SK-N-SH (cell line): Measurements from ENCODE around the gene NAXD. TPM values are rescaled to one million over a fixed set of nuclear protein-coding genes. Genes with fewer than 3 reads are reported as not detected.

ENCODE experiments used
- CTCF ChIA-PET: fragments of 300-600, 350-600 bp; formaldehyde crosslinking; extraction: SDS; loops from one replicate; lab custom pipeline; 2021; lab: Yijun Ruan, JAX
- POLR2A ChIA-PET: fragments of 350-600 bp; sonication (Branson Sonifier 250); formaldehyde crosslinking; extraction: SDS; loops from one replicate; lab custom pipeline; 2020; ENCODE audit warnings: antibody characterized with exemption, inconsistent platforms; lab: Yijun Ruan, JAX
- DNase-seq: peaks from one replicate; pipeline ENCODE4 v3.0.0; 2012
- H2AFZ ChIP-seq: fragments of 200-600 bp; sonication (generic); 2 replicates; pipeline ENCODE4 v1.8.1; 2016; ENCODE audit warnings: antibody characterized with exemption, mild to moderate bottlenecking, low read depth
- H3F3A ChIP-seq: fragments of 200-600 bp; sonication (generic); replicated peaks from 2 replicates; pipeline ENCODE3; 2016; ENCODE audit warnings: antibody characterized with exemption, mild to moderate bottlenecking; ENCODE audit not compliant: insufficient read depth
- H3K27ac ChIP-seq, 2 experiments: fragments of 200-500 bp in 1 of 2; fragments of 200-600 bp in 1 of 2; sonication (Bioruptor generic) in 1 of 2; sonication (generic), shearing (Covaris generic) in 1 of 2; 2 replicates each; pipeline versions ENCODE4 v1.5.1 to v1.6.1; 2014 to 2016; ENCODE audit warnings: low read depth in 2 of 2, inconsistent platforms in 1 of 2, low read length in 1 of 2, mild to moderate bottlenecking in 1 of 2, mixed read lengths in 1 of 2
- H3K27me3 ChIP-seq: fragments of 200-600 bp; sonication (generic), shearing (Covaris generic); 2 replicates; pipeline ENCODE4 v1.6.1; 2016; ENCODE audit warnings: mixed run types; ENCODE audit not compliant: insufficient read depth
- H3K36me3 ChIP-seq, 2 experiments: fragments of 200-500 bp in 1 of 2; fragments of 200-600 bp in 1 of 2; sonication (Bioruptor generic) in 1 of 2; sonication (generic) in 1 of 2; replicated peaks in 1 of 2; 2 replicates each; pipeline versions ENCODE3 to v1.5.1; 2014 to 2016; ENCODE audit warnings: low read length in 1 of 2, mild to moderate bottlenecking in 1 of 2; ENCODE audit not compliant: insufficient read depth in 2 of 2, control insufficient read depth in 1 of 2
- H3K4me1 ChIP-seq, 2 experiments: fragments of 200-500 bp in 1 of 2; fragments of 200-600 bp in 1 of 2; sonication (Bioruptor generic) in 1 of 2; sonication (generic), shearing (Covaris generic) in 1 of 2; 2 replicates each; pipeline versions ENCODE4 v1.5.1 to v1.6.1; 2014 to 2016; ENCODE audit warnings: low read depth in 1 of 2, low read length in 1 of 2, mixed run types in 1 of 2; ENCODE audit not compliant: insufficient read depth in 2 of 2, control insufficient read depth in 1 of 2
- H3K4me2 ChIP-seq: fragments of 200-600 bp; sonication (generic), shearing (Covaris generic); 2 replicates; pipeline ENCODE4 v1.6.1; 2017; ENCODE audit warnings: mixed run types
- H3K4me3 ChIP-seq, 2 experiments: fragments of 200-500 bp in 1 of 2; fragments of 200-600 bp in 1 of 2; sonication (Bioruptor generic) in 1 of 2; sonication (generic), shearing (Covaris generic) in 1 of 2; 2 replicates each; pipeline versions ENCODE4 v1.5.1 to v1.8.1; 2014 to 2016; ENCODE audit warnings: low read depth in 2 of 2, inconsistent platforms in 1 of 2, low read length in 1 of 2, mild to moderate bottlenecking in 1 of 2, mixed read lengths in 1 of 2, moderate library complexity in 1 of 2
- H3K79me2 ChIP-seq: fragments of 200-600 bp; sonication (generic); 2 replicates; pipeline ENCODE4 v1.8.1; 2017; ENCODE audit warnings: mild to moderate bottlenecking; ENCODE audit not compliant: insufficient read depth
- H3K9ac ChIP-seq: fragments of 200-600 bp; sonication (generic); 2 replicates; pipeline ENCODE4 v1.6.1; 2017; ENCODE audit warnings: mixed run types
- H3K9me2 ChIP-seq: fragments of 200-600 bp; sonication (generic); 2 replicates; pipeline ENCODE4 v1.6.1; 2017; ENCODE audit warnings: mixed run types
- H3K9me3 ChIP-seq: fragments of 200-600 bp; sonication (generic); 2 replicates; pipeline ENCODE4 v1.6.1; 2017; ENCODE audit warnings: mixed run types, mild to moderate bottlenecking, moderate library complexity
- H4K20me1 ChIP-seq: fragments of 200-600 bp; sonication (generic); 2 replicates; pipeline ENCODE4 v1.6.1; 2017; ENCODE audit warnings: mild to moderate bottlenecking, mixed run types; ENCODE audit not compliant: insufficient read depth
- CHD2 ChIP-seq: fragments of 150-350 bp; IDR thresholded peaks from 2 replicates; pipeline ENCODE4 v1.6.1; 2018; ENCODE audit warnings: low read length; ENCODE audit not compliant: partially characterized antibody
- CTCF ChIP-seq: fragments of 200-600 bp; sonication (generic); IDR thresholded peaks from 2 replicates; pipeline ENCODE4 v1.6.1; 2017; ENCODE audit warnings: antibody characterized with exemption, mild to moderate bottlenecking, moderate library complexity
- ELF1 ChIP-seq: IDR thresholded peaks from 2 replicates; pipeline ENCODE4 v1.4.0; 2012
- EP300 ChIP-seq, 2 experiments: IDR thresholded peaks; 2 replicates each; pipeline versions ENCODE4 v1.4.0 to v1.6.1; 2012; ENCODE audit warnings: borderline replicate concordance in 1 of 2, low read depth in 1 of 2, low read length in 1 of 2
- MEF2A ChIP-seq: IDR thresholded peaks from 2 replicates; pipeline ENCODE4 v1.4.0; 2012; ENCODE audit warnings: low read depth, borderline replicate concordance
- NRF1 ChIP-seq: IDR thresholded peaks from 2 replicates; pipeline ENCODE4 v1.6.1; 2012; ENCODE audit warnings: low read depth, mild to moderate bottlenecking, low read length
- RFX5 ChIP-seq: IDR thresholded peaks from 2 replicates; pipeline ENCODE4 v1.6.1; 2012; ENCODE audit warnings: mild to moderate bottlenecking, improper control_type of control experiment, low read length
- RXRA ChIP-seq: IDR thresholded peaks from 2 replicates; pipeline ENCODE4 v1.4.0; 2012; ENCODE audit warnings: low read depth, mild to moderate bottlenecking, borderline replicate concordance
- SMC3 ChIP-seq: IDR thresholded peaks from 2 replicates; pipeline ENCODE4 v1.6.1; 2012; ENCODE audit warnings: low read depth, low read length, improper control_type of control experiment
- TAF1 ChIP-seq: IDR thresholded peaks from 2 replicates; pipeline ENCODE4 v1.6.1; 2012; ENCODE audit warnings: low read depth, mild to moderate bottlenecking, low read length, moderate library complexity, borderline replicate concordance
- WGBS: methylation state at CpG from one replicate; pipeline ENCODE4 v1.1.6; 2017; ENCODE audit warnings: low lambda C conversion rate; 5-methylcytosine and 5-hydroxymethylcytosine counted together
- polyA plus RNA-seq, 3 experiments: library from polyadenylated mRNA; depleted of rRNA; stranded (reverse); fragments of >200 nt; gene quantifications; 2 replicates each; pipeline ENCODE4 v1.2.3, GENCODE V29; 2012

NAXD gene
- polyA plus RNA-seq, 1 of the 3 experiments (the other 2 are of a cell fraction), result 32.4 TPM

DNA sequence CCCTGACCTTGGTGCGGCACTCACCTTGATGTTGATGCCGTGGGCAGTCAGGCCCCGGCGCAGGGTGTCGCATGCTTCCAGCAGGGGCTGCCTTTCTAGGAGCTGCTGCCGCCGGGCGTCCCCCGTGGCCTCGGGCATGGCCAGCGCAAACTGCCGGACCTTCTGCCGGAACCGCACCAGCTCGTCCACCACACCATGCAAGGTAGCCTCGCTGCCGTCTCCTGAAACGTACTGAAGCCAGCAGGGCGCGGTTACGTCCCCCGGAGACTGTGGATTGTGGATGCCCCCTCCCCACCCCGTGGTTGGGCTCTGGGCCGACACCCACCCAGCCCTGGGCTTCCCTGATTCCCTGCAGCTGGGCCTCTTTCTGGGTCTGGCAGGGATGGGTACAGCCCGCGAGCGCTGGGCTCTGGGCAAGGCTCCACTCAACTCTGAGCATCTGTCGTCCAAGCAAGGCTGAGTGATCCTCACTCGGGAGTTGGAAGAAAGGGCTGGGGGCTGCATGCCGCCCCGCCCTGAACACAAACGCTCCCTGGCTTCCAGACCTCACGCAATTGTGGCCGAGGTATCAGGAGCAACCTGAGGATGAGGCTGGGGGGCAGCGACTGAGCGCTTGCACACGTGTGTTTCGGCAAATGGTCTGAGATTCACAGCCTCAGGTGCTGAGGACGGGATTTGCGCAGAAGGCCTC is 27.1 kb downstream of the NAXD start:
- Histone ChIP-seq H2AFZ (no peak overlapping the region), H3K36me3 (peaks cover 17 to 72% of the 10 kb centered on the region in 2 experiments), H3K9me2 (no peaks in the 10 kb centered on the region), H4K20me1 (no peaks in the 10 kb centered on the region), H3K79me2 (no peaks in the 10 kb centered on the region), H3K9me3 (no peaks in the 10 kb centered on the region), H3K4me2 (no peak overlapping the region), H3K9ac (no peak overlapping the region), H3F3A (peaks cover 6% of the 10 kb centered on the region), H3K27me3 (no peaks in the 10 kb centered on the region), H3K4me1 (peaks cover 0 to 17% of the 10 kb centered on the region in 2 experiments; a peak in 1 of 4 replicates), H3K27ac (no peak overlapping the region; a peak in 1 of 4 replicates), H3K4me3 (no peak overlapping the region)
- no peak for DNase-seq
- ChIA-PET CTCF (interaction anchor here (1.0 kb wide), 1 partner anchor 25 kb away, joined by 3 read pairs; no protein-coding TSS in a partner anchor), POLR2A (no interaction called here)
- TF ChIP-seq TAF1 (no peak), MEF2A (no peak), EP300 (IDR thresholded peaks at IDR 0.05; ENCODE audit: borderline replicate concordance in 1 of 2, low read depth in 1 of 2, low read length in 1 of 2) (no peak)
- 96% methylated on average over 22 of the region's 40 CpGs for WGBS

GRCh38 chr13:110643324-110643723 is 28.0 kb downstream of the NAXD start:
- H3K9ac ChIP-seq, result no peak overlapping the region
- no peaks in the 10 kb centered on the region for H3K27me3 ChIP-seq
- H3K9me2 ChIP-seq, result no peaks in the 10 kb centered on the region
- no peak overlapping the region for H3K27ac ChIP-seq
- no peaks in the 10 kb centered on the region for H3K9me3 ChIP-seq
- POLR2A ChIA-PET, result no interaction called here
- H4K20me1 ChIP-seq, result no peaks in the 10 kb centered on the region
- TF ChIP-seq SMC3 (no peak), RXRA (no peak), CTCF (no peak), ELF1 (no peak), NRF1 (no peak), RFX5 (no peak), MEF2A (no peak), CHD2 (no peak)
- no peaks in the 10 kb centered on the region for H3K79me2 ChIP-seq
- H3K4me2 ChIP-seq, result no peak overlapping the region
- WGBS, result 95% methylated on average over 10 of the region's 11 CpGs
- H3K36me3 ChIP-seq, result peaks cover 17 to 63% of the 10 kb centered on the region in 2 experiments
- H3K4me3 ChIP-seq, result no peak overlapping the region
- peaks cover 0 to 20% of the 10 kb centered on the region in 2 experiments; a peak in 1 of 4 replicates for H3K4me1 ChIP-seq
- H2AFZ ChIP-seq, result no peak overlapping the region
- H3F3A ChIP-seq, result peaks cover 6% of the 10 kb centered on the region
- DNase-seq, result no peak
- CTCF ChIA-PET, result no interaction called here
